ENCODE results near the gene THSD4. TPM values are rescaled to one million over a fixed set of nuclear protein-coding genes. Genes with fewer than 3 reads are reported as not detected.
A peak's percentile ranks its signal among the peaks of the same experiment; 100 is the strongest.

The THSD4 gene
- total RNA-seq, 1 experiment from 2014 or later: 0.29 TPM

GRCh38 chr15:71386448-71387236 lies 271.4 kb downstream of the THSD4 start:
- Histone ChIP-seq H3K27me3 (replicated peaks; ENCODE audit: control insufficient read depth, insufficient read depth, low read length) (no peaks in the 10 kb centered on the region), H3K36me3 (ENCODE audit: control insufficient read depth, insufficient read depth, low read length) (no peaks in the 10 kb centered on the region), H3K4me1 (no peaks in the 10 kb centered on the region), H3K9me3 (no peaks in the 10 kb centered on the region), H3K4me3 (ENCODE audit: low read depth, low read length) (no peak overlapping the region)
- ChIA-PET POLR2A (no interaction called here), CTCF (interaction anchor here (0.5 to 1.6 kb wide), 6 partner anchors 8 to 357 kb away, joined by 3 to 21 read pairs (median 4); no protein-coding TSS in a partner anchor)
- DNase-seq: peak in 1 of 2 experiments; percentile 9
- Mint-ChIP-seq H3K9me3 (ENCODE audit: unreplicated experiment) (no peaks in the 10 kb centered on the region), H3K27me3 (ENCODE audit: insufficient read depth, unreplicated experiment) (peaks cover 3% of the 10 kb centered on the region), H3K4me1 (ENCODE audit: low read depth, unreplicated experiment) (peaks cover 7% of the 10 kb centered on the region), H3K4me3 (ENCODE audit: unreplicated experiment) (no peak overlapping the region), H3K36me3 (ENCODE audit: insufficient read depth, unreplicated experiment) (no peaks in the 10 kb centered on the region), H3K27ac (ENCODE audit: unreplicated experiment) (no peak overlapping the region)
- no TSS peak for BruUV-seq (replicated peaks)
- TF ChIP-seq CTCF (IDR thresholded peaks at IDR 0.05; ENCODE audit: insufficient read depth in 1 of 2, low read depth in 1 of 2, low read length in 1 of 2, severe bottlenecking in 1 of 2, unreplicated experiment in 1 of 2): peak; percentile 12 to 33
- intact Hi-C loops (cut with micrococcal nuclease; ENCODE audit: unreplicated experiment): loop anchor here (1.0 to 2.0 kb wide), 2 partner anchors 54 to 414 kb away; no protein-coding TSS in a partner anchor

GRCh38 chr15:71387810-71388209 lies 272.5 kb downstream of the THSD4 start:
- H3K27me3 ChIP-seq (replicated peaks; ENCODE audit: control insufficient read depth, insufficient read depth, low read length): no peaks in the 10 kb centered on the region
- no peaks in the 10 kb centered on the region for H3K9me3 ChIP-seq
- TF ChIP-seq CTCF (IDR thresholded peaks at IDR 0.05; ENCODE audit: insufficient read depth in 1 of 2, low read depth in 1 of 2, low read length in 1 of 2, severe bottlenecking in 1 of 2, unreplicated experiment in 1 of 2): no peak
- peaks cover 7% of the 10 kb centered on the region for H3K4me1 Mint-ChIP-seq (ENCODE audit: low read depth, unreplicated experiment)
- no peak for DNase-seq
- H3K36me3 Mint-ChIP-seq (ENCODE audit: insufficient read depth, unreplicated experiment): no peaks in the 10 kb centered on the region
- BruUV-seq (replicated peaks): no TSS peak
- no peak overlapping the region for H3K27ac Mint-ChIP-seq (ENCODE audit: unreplicated experiment)
- H3K4me1 ChIP-seq: no peaks in the 10 kb centered on the region
- no peaks in the 10 kb centered on the region for H3K9me3 Mint-ChIP-seq (ENCODE audit: unreplicated experiment)
- no peak overlapping the region for H3K4me3 ChIP-seq (ENCODE audit: low read depth, low read length)
- peaks cover 3% of the 10 kb centered on the region for H3K27me3 Mint-ChIP-seq (ENCODE audit: insufficient read depth, unreplicated experiment)
- POLR2A ChIA-PET: no interaction called here
- H3K36me3 ChIP-seq (ENCODE audit: control insufficient read depth, insufficient read depth, low read length): no peaks in the 10 kb centered on the region
- CTCF ChIA-PET: interaction anchor here (0.6 kb wide), 1 partner anchor 249 kb away, joined by 7 read pairs; no protein-coding TSS in a partner anchor
- no peak overlapping the region for H3K4me3 Mint-ChIP-seq (ENCODE audit: unreplicated experiment)
- intact Hi-C loops (cut with micrococcal nuclease; ENCODE audit: unreplicated experiment): loop anchor here (2.0 kb wide), 1 partner anchor 413 kb away; no protein-coding TSS in a partner anchor

- Mint-ChIP-seq H3K36me3 (ENCODE audit: insufficient read depth, unreplicated experiment) (no peaks in the 10 kb centered on the region), H3K27me3 (ENCODE audit: insufficient read depth, unreplicated experiment) (peaks cover 9% of the 10 kb centered on the region), H3K9me3 (ENCODE audit: unreplicated experiment) (no peaks in the 10 kb centered on the region), H3K4me3 (ENCODE audit: unreplicated experiment) (no peak overlapping the region), H3K4me1 (ENCODE audit: low read depth, unreplicated experiment) (peaks cover 5% of the 10 kb centered on the region), H3K27ac (ENCODE audit: unreplicated experiment) (no peak overlapping the region)
- Histone ChIP-seq H3K4me1 (no peaks in the 10 kb centered on the region), H3K9me3 (no peaks in the 10 kb centered on the region), H3K4me3 (ENCODE audit: low read depth, low read length) (no peak overlapping the region), H3K27me3 (replicated peaks; ENCODE audit: control insufficient read depth, insufficient read depth, low read length) (no peaks in the 10 kb centered on the region), H3K36me3 (ENCODE audit: control insufficient read depth, insufficient read depth, low read length) (no peaks in the 10 kb centered on the region)
- no TSS peak for BruUV-seq (replicated peaks)
- no peak for TF ChIP-seq CTCF (IDR thresholded peaks at IDR 0.05; ENCODE audit: insufficient read depth in 1 of 2, low read depth in 1 of 2, low read length in 1 of 2, severe bottlenecking in 1 of 2, unreplicated experiment in 1 of 2)
- DNase-seq: no peak
- POLR2A ChIA-PET: no interaction called here
- CTCF ChIA-PET: interaction anchor here (0.7 kb wide), 2 partner anchors 10 to 178 kb away, joined by 3 read pairs; no protein-coding TSS in a partner anchor
- intact Hi-C loops (cut with micrococcal nuclease; ENCODE audit: unreplicated experiment): no loop called here
Observed at GRCh38 chr15:71390096-71390495, 274.8 kb downstream of the THSD4 start.
